Measurements from ENCODE around the gene RALGAPA2.

GRCh38 chr20:20551409-20551808 lies 161.0 kb downstream of the RALGAPA2 start:
- TF ChIP-seq BHLHE40 (IDR thresholded peaks at IDR 0.05; ENCODE audit: low read depth, low read length) (no peak), CTCF (IDR thresholded peaks at IDR 0.05) (no peak), MAFK (IDR thresholded peaks at IDR 0.05; ENCODE audit: partially characterized antibody) (peak; percentile 28), POLR2A (IDR thresholded peaks at IDR 0.05; ENCODE audit: low read length) (no peak), POLR2AphosphoS2 (conservative IDR thresholded peaks at IDR 0.05; ENCODE audit: low read length) (no peak), REST (IDR thresholded peaks at IDR 0.05) (no peak)
